Measurements from ENCODE around the gene DENND1B.

The DENND1B gene

GRCh38 chr1:197683895-197684553 lies 91.3 kb downstream of the DENND1B start:
- no peak for DNase-seq (ENCODE audit: low spot score)

DNA sequence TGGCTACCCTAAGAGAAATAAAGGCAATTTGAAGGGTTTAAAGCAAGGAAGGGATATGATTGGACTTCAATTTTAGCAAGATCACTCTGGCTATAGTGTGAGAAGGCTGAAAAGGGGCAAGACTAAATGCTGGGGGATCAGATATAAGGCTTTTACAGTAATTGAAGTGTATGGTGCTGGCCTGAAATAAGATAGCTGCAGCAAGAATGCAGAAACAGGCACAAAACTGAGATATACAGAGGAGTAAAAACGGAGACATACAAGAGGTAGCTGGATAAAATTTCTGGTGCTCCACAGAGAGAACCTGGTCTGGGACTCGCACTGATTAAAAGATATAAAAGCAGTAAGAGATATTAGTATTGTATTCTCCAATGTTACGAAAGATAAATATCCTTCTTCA lies 92.0 kb downstream of the DENND1B start:
- no peak for DNase-seq (ENCODE audit: low spot score)

DNA sequence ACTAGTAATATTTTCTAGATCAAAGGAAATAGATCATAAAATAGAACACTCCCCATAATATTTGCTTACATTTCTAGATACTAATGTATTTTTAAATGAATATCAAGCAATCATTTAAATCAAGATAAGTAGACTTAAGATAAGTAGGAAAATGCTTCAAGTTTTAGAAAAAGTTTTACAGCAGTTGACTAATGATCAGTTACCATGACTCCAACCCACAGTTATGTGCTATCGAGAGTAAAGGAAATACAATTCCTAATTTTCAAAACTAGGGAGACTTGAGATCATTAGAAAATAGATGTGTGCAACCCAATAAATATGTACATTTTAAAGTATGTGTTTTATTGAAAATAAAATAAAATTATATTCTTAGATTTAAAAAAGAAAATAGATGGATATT lies 95.0 kb downstream of the DENND1B start:
- no peak for DNase-seq (ENCODE audit: low spot score)

DNA sequence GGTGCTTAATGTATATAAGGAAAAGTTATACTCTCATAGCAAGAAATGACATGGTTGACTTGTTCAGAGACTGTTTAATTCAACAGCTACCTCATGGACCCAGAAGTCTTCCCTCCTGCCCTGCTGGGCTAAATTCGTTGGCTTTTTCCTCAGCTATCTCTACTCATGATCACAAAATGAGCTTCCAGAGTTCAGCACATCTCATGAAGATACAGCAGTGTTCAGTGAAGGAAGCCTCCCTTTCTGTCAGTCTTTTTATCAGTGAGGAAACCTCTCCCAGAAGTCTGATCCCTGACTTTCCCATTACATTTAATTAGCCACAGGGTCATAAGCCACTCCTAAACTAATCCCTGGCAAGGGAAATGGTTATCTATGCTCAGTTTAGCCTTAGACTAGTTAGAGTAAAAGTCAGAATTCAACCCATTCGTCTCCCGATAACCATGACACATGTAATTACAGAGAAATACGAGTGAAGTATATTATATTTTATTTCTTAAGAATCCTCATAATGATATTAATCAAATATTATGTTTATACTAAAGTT lies 97.5 kb downstream of the DENND1B start:
- DNase-seq (ENCODE audit: low spot score) = no peak

GRCh38 chr1:197677313-197677712 lies 98.0 kb downstream of the DENND1B start:
- no peak for DNase-seq (ENCODE audit: low spot score)

GRCh38 chr1:197675583-197676208 lies 99.6 kb downstream of the DENND1B start:
- no peak for DNase-seq (ENCODE audit: low spot score)

GRCh38 chr1:197674286-197674685 lies 101.0 kb downstream of the DENND1B start:
- no peak for DNase-seq (ENCODE audit: low spot score)

DNA sequence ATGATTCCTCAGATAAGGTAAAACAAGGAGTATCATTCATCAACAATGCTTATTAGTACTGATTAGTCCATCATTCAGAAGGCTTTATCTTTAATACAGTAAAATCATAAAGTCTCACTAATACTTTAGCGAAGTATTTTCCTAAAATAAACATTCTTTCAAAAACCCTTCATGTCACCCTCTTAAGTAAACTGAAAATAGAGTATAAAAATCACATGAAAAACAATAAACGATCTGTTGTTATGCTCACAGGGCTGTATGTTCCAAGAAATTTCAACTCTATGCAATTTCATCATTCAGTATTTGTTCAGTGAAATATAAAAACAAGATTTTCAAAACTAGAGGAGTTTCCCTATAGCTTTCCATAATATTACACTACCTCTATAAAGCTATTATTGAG lies 102.0 kb downstream of the DENND1B start:
- DNase-seq (ENCODE audit: low spot score) = no peak

DNA sequence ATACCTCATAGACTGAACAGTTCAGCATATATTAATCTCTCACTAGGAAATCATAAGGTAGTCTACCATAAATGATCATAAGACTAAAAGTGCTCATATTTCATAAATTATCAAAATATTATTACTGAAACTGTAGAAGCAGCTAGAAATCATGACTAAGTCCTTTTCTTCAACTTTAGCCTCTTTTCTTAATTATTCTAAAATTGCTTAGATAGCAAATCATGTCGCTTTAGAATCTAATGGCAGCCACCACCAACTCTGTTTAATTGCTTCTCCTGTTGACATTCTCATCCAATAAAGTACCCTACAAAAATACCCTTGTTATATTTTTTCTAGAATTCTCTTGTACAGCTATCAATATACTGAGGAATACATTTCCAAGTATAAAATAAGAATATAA lies 102.9 kb downstream of the DENND1B start:
- DNase-seq (ENCODE audit: low spot score) = no peak

DNA sequence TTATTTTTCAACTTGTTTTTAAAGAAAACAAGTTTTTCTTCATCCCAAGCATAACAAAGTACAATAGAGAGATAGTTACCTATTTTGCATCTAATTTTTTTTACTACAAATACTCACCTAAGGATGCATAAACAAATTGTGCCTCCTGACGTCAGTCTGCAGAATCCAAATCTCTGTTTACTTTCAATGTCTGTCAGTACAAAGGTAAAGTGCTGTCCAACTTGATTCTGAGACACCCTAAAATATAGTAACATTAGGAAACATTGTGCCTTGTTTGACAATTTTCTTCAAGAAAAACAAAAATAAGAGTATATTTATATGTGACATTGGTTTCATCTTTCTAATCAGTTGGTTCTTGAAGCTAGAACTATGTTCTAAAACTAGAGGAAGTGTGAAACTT lies 103.4 kb downstream of the DENND1B start:
- no peak for DNase-seq (ENCODE audit: low spot score)

GRCh38 chr1:197671140-197671539 lies 104.1 kb downstream of the DENND1B start:
- DNase-seq (ENCODE audit: low spot score) = no peak

DNA sequence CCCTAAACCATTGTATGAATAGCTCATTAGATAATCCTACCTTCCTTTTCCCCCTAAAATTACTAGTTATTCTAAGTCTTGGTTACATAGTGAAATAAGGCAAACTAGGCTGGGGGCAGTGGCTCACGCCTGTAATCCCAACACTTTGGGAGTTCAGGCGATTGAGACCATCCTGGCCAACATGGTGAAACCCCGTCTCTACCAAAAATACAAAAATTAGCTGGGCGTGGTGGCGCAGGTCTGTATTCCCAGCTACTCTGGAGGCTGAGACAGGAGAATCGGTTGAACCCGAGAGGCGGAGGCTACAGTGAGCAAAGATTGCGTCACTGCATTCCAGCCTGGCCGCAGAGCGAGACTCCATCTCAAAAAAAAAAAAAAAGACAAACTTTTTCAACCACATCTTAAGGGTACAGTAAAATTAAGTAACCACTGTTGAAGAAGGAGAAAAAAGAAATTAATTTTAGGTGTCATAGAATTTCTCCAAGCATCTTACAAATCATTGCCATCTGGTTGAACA lies 108.5 kb downstream of the DENND1B start:
- no peak for DNase-seq (ENCODE audit: low spot score)

DNA sequence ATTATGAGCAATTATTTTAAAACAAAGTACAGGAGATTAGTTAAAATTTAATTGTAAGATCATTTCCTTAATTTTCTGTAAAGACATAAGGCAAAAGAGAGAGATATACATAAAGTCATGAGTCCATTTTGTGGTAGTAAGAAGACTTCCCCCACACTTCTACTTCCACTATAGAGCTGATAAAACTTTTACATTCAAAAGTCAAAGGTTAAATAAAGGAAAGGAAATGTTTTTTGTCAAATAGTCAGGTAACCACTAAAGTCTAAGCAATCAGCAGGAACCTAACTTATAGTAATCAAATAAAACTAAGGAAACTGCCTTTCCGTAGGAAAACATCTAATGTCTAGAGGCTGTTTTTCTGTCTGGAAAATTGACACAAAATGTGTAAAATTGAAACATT lies 110.9 kb downstream of the DENND1B start:
- no peak for DNase-seq (ENCODE audit: low spot score)

GRCh38 chr1:197663162-197663953 lies 111.9 kb downstream of the DENND1B start:
- peak; percentile 25 for DNase-seq (ENCODE audit: low spot score)

- no peak for DNase-seq (ENCODE audit: low spot score)
Observed at GRCh38 chr1:197660389-197660788, 114.9 kb downstream of the DENND1B start.

GRCh38 chr1:197659171-197659570 lies 116.1 kb downstream of the DENND1B start:
- DNase-seq (ENCODE audit: low spot score) = no peak

- no peak for DNase-seq (ENCODE audit: low spot score)
Observed at GRCh38 chr1:197649188-197649587, 126.1 kb downstream of the DENND1B start.

- no peak for DNase-seq (ENCODE audit: low spot score)
Observed at GRCh38 chr1:197638316-197638715, 137.0 kb downstream of the DENND1B start.

GRCh38 chr1:197637406-197637805 lies 137.9 kb downstream of the DENND1B start:
- no peak for DNase-seq (ENCODE audit: low spot score)

DNA sequence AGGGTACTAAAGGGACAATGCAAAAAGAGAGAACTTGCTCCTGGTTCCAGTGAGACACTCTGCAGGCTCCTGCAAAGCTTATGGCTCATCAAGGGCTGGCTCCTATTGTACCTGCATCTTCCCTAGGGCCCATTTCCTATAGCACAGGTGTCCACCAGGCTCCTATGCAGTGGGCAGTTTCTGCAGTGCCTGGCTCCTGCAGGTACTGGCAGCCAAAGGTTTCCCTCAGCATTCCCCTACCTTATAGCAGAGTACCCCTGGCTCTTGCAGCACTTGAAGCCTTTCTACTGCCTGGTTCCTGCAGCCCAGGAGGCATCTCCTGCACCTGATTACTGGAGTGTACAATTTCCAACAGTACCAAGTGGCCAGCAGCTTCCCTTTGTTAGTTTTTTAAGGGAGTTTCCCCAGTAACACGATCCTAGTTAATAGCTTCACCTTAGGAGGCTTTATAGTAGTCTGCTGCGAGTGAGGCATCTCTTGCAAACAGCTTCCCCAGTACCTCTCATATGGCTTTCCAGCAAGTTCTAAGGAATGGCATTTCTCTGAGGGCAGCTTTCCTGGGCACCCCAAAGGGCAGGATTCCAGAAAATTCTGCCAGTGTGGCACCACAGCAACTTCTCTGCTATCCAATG lies 141.7 kb downstream of the DENND1B start:
- no peak for DNase-seq (ENCODE audit: low spot score)

GRCh38 chr1:197632651-197633050 lies 142.6 kb downstream of the DENND1B start:
- no peak for DNase-seq (ENCODE audit: low spot score)

- no peak for DNase-seq (ENCODE audit: low spot score)
Observed at GRCh38 chr1:197632005-197632404, 143.3 kb downstream of the DENND1B start.
